Left lung (tissue), 10 donors: ENCODE measurements around the gene RXRA. TPM values are rescaled to one million over a fixed set of nuclear protein-coding genes. Genes with fewer than 3 reads are reported as not detected.

ENCODE experiments used
- ATAC-seq: fragments of 200-7000 bp; cut with Tn5 transposase; one replicate; pipeline ENCODE4 v1.9.1; 2020; ENCODE audit warnings: moderate library complexity
- DNase-seq, 4 donors: peaks; one replicate each; pipeline ENCODE4 v3.0.0-alpha.2; 2013 to 2020
- H3K27ac ChIP-seq, 2 donors: fragments of 200-600 bp; sonication (generic) in 1 of 2; one replicate each; pipeline versions ENCODE4 v1.5.0 to v1.8.0; 2020 to 2021
- H3K27me3 ChIP-seq, 2 donors: fragments of 200-600 bp; sonication (generic) in 1 of 2; one replicate each; pipeline versions ENCODE4 v1.5.0 to v1.8.0; 2020 to 2021
- H3K36me3 ChIP-seq, 2 donors: fragments of 200-600 bp; sonication (generic) in 1 of 2; one replicate each; pipeline versions ENCODE4 v1.5.0 to v1.8.0; 2020 to 2021
- H3K4me1 ChIP-seq, 2 donors: fragments of 200-600 bp; one replicate each; pipeline ENCODE4 v1.8.0; 2021
- H3K4me3 ChIP-seq, 2 donors: fragments of 200-600 bp; sonication (generic) in 1 of 2; one replicate each; pipeline versions ENCODE4 v1.5.0 to v1.8.0; 2020 to 2021; ENCODE audit warnings: mild to moderate bottlenecking in 1 of 2
- H3K9me3 ChIP-seq, 2 donors: fragments of 200-600 bp; sonication (generic) in 1 of 2; one replicate each; pipeline versions ENCODE4 v1.5.0 to v1.8.0; 2020 to 2021
- intact Hi-C, 2 donors: fragments of 100-400 bp; cut with DNase I; formaldehyde crosslinking; loops; one replicate each; pipeline versions ENCODE4 v1.11.2 to v1.14.2; 2022
- polyA plus RNA-seq, 6 donors: library from polyadenylated mRNA; unstranded; fragments of 120-200 nt; gene quantifications; one replicate each; pipeline ENCODE4 v1.2.1, GENCODE V29; 2013; ENCODE audit not compliant: insufficient read length in 6 of 6
- total RNA-seq, 2 donors: library from RNA; stranded (reverse); fragmentation: NEBNext Ultra II Directional; extraction: Animal tissue kit (Norgen Biotek cat#: 25700); gene quantifications; one replicate each; pipeline ENCODE4 v1.2.1, GENCODE V29; 2021
- TF ChIP-seq, protein P1 (sequence below), 2 donors: fragments of 200-600 bp; sonication (generic) in 1 of 2; IDR thresholded peaks; one replicate each; pipeline versions ENCODE4 v1.5.0 to v1.8.0; 2021; ENCODE audit warnings: antibody characterized with exemption in 2 of 2
- donor health status: DM: no; HTN: yes; CAD: no.
- donor health status: DM: no; HTN: no; CAD: no.

Gene RXRA
- total and polyA plus RNA-seq, 8 donors = 42.2 to 79.5 (median 55.7) TPM

DNA sequence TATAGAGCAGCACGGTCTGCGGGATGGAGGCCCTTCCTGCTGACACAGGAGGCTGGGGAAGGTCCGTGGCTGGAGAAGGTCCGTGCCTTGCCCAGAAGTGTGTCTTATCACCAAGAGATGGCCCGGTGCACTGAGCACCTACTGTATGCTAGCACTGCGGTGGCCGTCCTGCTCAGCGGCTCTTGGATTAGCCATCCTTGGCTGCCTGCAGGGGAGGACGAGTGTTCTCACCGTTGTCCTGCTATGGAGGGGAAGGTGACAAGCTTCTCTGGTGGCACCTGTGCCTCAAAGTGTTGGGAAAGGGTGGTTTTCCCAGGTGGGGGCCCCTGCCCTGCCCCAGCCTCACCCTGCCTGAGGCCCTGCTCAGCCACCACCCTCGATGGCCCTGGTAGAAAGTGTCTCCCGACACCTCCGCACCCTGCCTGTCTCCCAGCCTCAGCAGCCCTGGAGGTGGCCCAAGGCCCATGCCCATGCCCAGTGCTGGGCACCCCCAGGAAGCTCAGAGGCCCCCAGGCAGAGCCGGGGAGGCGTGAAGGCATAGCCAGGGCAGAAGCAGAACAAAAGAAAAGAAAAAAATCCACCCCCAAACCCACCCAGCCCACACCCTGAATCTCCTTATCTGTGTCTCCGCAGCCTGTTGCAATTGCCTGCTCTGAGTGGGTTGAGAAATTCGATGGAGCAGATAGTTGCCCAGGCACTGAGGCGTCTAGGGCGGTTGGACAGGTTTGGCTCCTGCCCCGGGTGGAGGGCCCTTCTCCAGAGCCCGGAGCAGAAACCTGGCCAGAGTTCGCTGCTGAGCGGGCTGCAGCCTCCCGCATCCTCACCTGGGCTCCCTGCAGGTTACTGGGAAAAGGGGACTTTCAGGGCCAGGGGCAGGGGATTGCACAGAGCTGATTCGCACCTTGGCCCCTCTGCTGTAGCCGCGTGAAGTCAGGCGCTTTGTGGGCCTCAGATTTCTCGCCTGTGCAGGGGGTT, 30.5 kb downstream of the RXRA start:
- Histone ChIP-seq H3K4me1 (peaks cover 33 to 88% of the 10 kb centered on the region in 2 donors), H3K4me3 (no peak overlapping the region), H3K36me3 (no peaks in the 10 kb centered on the region), H3K27me3 (no peaks in the 10 kb centered on the region), H3K27ac (peak overlapping the region; percentile 71 to 72), H3K9me3 (no peaks in the 10 kb centered on the region)
- intact Hi-C loops = no loop called here
- ATAC-seq = peak; percentile 73
- TF ChIP-seq, protein P1, sequence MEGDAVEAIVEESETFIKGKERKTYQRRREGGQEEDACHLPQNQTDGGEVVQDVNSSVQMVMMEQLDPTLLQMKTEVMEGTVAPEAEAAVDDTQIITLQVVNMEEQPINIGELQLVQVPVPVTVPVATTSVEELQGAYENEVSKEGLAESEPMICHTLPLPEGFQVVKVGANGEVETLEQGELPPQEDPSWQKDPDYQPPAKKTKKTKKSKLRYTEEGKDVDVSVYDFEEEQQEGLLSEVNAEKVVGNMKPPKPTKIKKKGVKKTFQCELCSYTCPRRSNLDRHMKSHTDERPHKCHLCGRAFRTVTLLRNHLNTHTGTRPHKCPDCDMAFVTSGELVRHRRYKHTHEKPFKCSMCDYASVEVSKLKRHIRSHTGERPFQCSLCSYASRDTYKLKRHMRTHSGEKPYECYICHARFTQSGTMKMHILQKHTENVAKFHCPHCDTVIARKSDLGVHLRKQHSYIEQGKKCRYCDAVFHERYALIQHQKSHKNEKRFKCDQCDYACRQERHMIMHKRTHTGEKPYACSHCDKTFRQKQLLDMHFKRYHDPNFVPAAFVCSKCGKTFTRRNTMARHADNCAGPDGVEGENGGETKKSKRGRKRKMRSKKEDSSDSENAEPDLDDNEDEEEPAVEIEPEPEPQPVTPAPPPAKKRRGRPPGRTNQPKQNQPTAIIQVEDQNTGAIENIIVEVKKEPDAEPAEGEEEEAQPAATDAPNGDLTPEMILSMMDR (IDR thresholded peaks at IDR 0.05) = no peak
- DNase-seq = peak in 2 of 4 donors; percentile 78 to 79

DNA sequence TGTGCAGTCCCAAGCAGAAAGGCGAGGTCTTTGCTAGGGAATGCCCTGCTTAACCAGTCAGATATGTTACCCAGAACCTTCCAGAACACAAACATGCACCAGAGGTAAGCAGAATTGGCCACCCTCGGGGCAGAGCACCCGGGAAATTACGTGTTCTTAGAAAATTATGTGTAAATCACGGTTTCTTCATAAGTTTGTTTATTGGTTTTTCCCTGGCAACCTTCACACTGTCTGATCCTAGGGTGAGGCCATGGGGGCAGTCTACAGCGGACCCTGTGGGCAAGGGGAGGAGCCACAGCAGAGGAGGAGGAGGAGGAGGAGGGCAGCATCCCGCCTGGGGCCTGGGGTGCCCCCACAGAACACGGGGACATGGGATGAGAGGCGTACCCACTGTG, 31.4 kb downstream of the RXRA start:
- ATAC-seq = no peak
- no peaks in the 10 kb centered on the region for H3K9me3 ChIP-seq
- TF ChIP-seq, protein P1 (IDR thresholded peaks at IDR 0.05) = no peak
- no peak overlapping the region for H3K4me3 ChIP-seq
- no peaks in the 10 kb centered on the region for H3K27me3 ChIP-seq
- H3K4me1 ChIP-seq = peaks cover 33 to 84% of the 10 kb centered on the region in 2 donors
- peak overlapping the region in 1 of 2 donors; percentile 71 for H3K27ac ChIP-seq
- no peaks in the 10 kb centered on the region for H3K36me3 ChIP-seq
- intact Hi-C loops = no loop called here
- no peak for DNase-seq

DNA sequence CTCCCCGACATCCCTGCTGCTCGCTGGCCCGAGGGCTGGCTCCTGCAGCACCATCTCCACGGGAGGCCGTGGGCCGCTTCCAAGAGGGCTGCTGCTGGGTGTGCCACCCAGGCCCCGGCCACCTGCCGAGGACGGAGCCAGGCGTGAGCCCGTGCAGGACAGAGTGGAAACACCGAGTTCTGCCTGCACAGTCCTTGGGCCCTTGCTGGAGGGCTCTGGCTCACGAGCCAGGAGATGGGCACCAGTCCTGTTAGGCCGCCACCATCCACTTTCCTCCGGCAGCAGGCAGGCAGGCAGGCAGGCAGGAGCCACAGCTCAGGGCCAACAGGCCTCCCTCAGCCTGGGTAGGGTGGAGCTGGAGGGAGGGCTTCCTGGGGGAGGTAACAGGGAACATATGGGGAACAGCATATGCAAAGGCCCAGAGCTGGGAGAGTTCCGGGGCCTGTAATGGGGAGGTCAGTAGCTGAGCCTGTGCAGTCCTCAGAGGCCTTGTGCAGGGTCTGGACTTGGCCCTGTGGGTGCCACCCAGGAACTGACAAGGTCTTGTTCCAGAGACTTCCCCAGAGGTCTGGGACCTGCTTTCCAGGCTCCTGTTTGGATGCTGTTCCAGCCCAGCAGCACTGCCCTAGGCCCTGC, 31.9 kb downstream of the RXRA start:
- H3K4me1 ChIP-seq = peaks cover 33 to 79% of the 10 kb centered on the region in 2 donors

DNA sequence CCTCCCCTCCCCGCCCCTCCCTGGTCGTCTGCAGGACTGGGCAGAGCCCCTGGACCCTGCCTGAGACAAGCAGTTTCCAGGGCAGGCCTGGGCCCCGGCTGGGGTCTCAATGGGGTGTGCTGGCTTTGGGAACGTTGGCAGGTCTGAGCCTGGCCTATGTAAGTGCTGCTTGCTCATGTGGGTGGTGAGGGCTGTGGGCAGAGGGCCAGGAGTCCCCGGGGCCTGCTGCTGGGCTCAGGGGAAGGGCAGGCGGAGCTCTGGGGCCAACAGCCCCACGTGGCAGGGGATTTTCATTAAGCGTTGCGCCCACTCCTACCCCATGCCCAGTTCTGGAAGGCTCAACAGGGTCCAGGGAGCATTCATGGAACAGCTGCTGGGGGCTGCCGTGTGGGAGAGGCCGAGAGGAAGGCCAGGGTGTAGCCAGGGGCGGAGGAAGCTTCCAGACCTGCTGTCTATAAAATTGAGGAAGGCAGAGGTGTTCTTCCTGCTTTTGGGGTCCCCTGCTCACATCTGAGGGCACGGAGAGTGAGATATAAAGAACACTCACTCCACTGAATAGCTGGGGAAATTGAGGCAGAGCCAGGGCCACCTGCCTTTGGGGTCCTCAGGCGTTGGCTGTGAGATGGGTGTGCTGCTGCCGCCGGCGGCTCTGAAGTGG, 32.5 kb downstream of the RXRA start:
- Histone ChIP-seq H3K9me3 (no peaks in the 10 kb centered on the region), H3K27ac (peak overlapping the region in 1 of 2 donors; percentile 23), H3K4me1 (peaks cover 33 to 76% of the 10 kb centered on the region in 2 donors), H3K36me3 (no peaks in the 10 kb centered on the region), H3K4me3 (no peak overlapping the region), H3K27me3 (no peaks in the 10 kb centered on the region)
- ATAC-seq (no peak), DNase-seq (peak in 1 of 4 donors; percentile 64)
- intact Hi-C loops = no loop called here
- TF ChIP-seq, protein P1 (IDR thresholded peaks at IDR 0.05) = no peak

More for the DNA sequence above, 31.9 kb downstream of the RXRA start:
- Histone ChIP-seq H3K27me3 (no peaks in the 10 kb centered on the region), H3K4me3 (no peak overlapping the region), H3K27ac (peak overlapping the region in 1 of 2 donors; percentile 23), H3K9me3 (no peaks in the 10 kb centered on the region), H3K36me3 (no peaks in the 10 kb centered on the region)
- TF ChIP-seq, protein P1 (IDR thresholded peaks at IDR 0.05) = no peak
- DNase-seq = no peak
- intact Hi-C loops = no loop called here
- no peak for ATAC-seq
